ENCODE results near the gene WDR64.

DNA sequence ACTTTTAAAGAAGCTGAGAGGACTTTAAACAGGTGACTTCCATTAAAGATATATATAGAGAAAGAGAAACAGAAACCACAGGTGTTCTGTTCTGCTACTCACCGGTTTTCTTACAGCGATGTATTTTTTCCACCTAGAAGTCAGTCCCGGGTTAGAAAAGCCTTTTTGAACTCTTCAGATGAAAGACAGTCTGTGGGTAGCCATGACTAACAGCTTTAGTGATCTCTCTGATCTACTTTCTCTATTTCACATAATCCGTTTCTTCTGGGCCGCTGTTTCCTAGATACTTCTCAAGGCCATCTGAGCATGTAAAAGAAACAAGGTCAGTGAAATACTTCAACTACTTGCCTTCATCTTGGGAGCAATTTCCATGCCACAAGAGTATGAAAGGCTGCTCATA lies 25.1 kb downstream of the WDR64 start:
- TF ChIP-seq, protein P1, sequence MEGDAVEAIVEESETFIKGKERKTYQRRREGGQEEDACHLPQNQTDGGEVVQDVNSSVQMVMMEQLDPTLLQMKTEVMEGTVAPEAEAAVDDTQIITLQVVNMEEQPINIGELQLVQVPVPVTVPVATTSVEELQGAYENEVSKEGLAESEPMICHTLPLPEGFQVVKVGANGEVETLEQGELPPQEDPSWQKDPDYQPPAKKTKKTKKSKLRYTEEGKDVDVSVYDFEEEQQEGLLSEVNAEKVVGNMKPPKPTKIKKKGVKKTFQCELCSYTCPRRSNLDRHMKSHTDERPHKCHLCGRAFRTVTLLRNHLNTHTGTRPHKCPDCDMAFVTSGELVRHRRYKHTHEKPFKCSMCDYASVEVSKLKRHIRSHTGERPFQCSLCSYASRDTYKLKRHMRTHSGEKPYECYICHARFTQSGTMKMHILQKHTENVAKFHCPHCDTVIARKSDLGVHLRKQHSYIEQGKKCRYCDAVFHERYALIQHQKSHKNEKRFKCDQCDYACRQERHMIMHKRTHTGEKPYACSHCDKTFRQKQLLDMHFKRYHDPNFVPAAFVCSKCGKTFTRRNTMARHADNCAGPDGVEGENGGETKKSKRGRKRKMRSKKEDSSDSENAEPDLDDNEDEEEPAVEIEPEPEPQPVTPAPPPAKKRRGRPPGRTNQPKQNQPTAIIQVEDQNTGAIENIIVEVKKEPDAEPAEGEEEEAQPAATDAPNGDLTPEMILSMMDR (IDR thresholded peaks at IDR 0.05; ENCODE audit: borderline replicate concordance, extremely low read depth, low read length, poor library complexity, severe bottlenecking), result no peak
- no peak for TF ChIP-seq EZH2 (IDR thresholded peaks at IDR 0.05; ENCODE audit: borderline replicate concordance, low read depth, low read length, severe bottlenecking)
